VCaP (cell line): ENCODE measurements around the gene TTC1.

Experiments
- H3K27ac ChIP-seq: fragments of 450-650 bp; 2 replicates; pipeline ENCODE4 v1.5.1; 2017
- TF ChIP-seq, protein P1 (sequence below): fragments of 450-650 bp; conservative IDR thresholded peaks from 2 replicates; pipeline ENCODE4 v1.5.1; 2017; ENCODE audit warnings: mild to moderate bottlenecking, moderate library complexity

Gene TTC1

DNA sequence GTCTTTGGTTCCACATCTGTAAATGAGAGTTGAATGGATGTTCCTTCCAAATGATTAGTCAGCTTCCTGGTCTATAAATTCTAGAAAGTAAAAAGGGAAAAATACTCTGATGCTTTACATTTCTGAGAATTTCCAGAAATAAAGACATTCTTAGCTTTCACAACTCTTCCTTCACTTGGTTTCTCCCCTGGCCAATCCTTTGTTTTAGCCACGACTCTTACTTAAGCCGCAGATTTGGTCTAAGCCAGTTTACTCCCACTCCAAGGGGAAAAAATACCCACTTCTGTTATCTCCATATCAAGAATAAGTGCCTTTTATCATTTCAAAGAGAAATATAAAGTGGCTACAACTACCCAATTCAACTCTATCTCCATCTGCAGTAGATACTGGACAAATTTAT, 80.6 kb downstream of the TTC1 start:
- H3K27ac ChIP-seq: no peak overlapping the region
- TF ChIP-seq, protein P1, sequence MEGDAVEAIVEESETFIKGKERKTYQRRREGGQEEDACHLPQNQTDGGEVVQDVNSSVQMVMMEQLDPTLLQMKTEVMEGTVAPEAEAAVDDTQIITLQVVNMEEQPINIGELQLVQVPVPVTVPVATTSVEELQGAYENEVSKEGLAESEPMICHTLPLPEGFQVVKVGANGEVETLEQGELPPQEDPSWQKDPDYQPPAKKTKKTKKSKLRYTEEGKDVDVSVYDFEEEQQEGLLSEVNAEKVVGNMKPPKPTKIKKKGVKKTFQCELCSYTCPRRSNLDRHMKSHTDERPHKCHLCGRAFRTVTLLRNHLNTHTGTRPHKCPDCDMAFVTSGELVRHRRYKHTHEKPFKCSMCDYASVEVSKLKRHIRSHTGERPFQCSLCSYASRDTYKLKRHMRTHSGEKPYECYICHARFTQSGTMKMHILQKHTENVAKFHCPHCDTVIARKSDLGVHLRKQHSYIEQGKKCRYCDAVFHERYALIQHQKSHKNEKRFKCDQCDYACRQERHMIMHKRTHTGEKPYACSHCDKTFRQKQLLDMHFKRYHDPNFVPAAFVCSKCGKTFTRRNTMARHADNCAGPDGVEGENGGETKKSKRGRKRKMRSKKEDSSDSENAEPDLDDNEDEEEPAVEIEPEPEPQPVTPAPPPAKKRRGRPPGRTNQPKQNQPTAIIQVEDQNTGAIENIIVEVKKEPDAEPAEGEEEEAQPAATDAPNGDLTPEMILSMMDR: no peak

DNA sequence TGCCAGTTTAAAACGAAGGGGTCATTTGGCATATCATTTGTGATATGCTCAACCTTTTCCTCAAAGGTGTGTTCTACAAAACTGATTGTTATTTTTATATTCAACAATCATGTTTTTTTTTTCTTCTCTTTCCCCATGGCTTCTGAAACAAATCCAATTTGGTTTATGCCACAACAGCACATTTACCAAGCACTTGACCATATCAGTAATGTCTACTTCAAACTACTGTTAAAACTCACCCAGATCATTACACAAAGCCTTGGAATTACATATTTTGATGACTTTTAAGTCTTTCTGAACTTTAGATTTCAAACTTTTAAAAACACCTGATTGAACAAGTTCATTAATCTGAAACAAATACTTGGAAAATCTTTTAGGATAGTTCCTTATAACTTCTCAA, 81.1 kb downstream of the TTC1 start:
- TF ChIP-seq, protein P1: no peak
- no peak overlapping the region for H3K27ac ChIP-seq

DNA sequence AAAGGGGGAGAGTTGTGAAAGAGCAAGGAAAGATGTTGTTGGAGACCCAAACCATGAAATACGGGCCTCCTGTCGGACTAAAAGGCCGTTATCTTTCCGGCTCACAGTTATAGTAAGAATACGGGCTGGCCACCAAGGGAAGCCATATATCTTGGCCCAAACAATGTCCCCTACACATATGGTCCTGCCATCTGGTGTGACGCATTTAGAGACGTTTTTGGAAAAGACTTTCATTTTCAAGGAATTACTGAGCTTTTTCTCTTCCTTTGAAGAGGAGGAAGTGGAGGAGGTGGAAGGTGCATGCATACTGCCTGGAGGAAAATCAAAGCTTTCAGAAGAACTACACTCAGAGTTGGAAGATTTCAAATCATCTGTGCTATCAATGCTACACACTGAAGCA, 83.6 kb downstream of the TTC1 start:
- H3K27ac ChIP-seq: no peak overlapping the region
- TF ChIP-seq, protein P1: no peak

DNA sequence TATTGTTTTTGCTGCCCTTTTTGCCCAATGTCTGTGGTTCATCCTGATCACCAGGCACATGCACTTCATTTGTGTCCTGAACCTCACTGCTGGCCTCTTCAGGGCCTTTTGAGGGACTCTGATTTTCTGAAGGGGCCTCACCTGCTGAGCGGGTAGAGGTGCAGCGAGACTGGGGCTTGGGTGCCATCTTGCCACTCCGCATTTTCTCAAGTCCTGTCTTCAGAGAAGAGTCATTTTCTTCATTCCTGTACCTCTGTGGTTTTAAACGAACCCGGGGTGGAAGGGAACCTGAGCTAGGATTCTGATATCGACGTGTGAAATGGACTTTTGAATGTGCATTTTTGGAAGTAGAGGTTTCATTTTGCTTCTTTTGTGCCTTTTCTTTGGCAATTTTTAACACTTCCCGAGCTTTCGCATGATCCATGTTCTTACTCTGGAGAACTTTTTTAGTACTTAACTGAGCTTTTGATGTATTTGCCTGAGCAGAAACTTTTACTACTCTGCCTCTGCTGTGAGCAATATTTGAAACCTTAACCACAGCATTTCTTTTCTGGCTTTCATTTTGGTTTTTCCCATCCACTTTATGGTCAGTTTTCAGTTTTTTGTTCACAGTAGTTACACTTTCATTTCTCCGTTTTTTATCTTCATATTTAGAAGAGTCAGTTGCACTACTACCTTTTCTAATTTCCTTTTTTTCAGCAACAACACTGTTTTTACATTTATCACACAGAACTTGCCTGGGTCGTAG, 84.2 kb downstream of the TTC1 start:
- TF ChIP-seq, protein P1: no peak
- no peak overlapping the region for H3K27ac ChIP-seq

DNA sequence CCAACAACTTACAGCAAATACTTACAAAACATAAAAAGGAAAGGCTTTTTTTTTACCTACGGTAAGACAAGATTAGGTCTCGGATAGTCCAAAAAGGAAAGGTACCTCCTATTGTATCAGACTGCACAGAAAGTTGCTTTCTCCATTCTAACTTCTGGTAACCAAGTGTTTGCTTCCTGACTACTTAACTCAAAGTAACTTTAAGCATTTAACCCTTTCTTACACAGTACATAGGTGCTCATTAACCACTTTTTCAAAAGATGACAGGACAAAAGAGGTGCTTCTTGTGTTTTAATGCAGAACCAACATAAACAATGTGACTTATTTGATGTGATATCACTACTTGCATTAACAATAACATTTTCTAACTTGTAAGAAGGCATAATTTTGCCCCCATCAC, 87.2 kb downstream of the TTC1 start:
- TF ChIP-seq, protein P1: no peak
- no peak overlapping the region for H3K27ac ChIP-seq

DNA sequence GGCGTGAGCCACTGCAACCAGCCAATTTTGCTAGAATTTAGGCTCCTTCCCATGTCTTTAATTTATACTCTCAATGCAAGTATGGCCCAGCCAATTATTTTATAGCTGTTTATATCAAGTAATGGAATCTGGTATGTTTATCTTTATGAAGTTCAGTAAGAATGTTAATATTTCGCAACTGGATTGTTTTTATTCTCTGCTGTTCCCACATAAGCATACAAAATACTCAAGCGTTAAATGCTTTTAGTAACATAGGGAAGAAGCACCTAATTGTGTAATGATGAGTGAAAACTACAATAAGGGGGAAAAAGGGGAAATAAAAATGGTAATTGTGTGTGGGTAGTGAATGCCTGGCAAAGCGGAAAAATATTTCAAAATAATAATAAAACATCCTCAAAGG, 89.1 kb downstream of the TTC1 start:
- TF ChIP-seq, protein P1: no peak
- no peak overlapping the region for H3K27ac ChIP-seq

DNA sequence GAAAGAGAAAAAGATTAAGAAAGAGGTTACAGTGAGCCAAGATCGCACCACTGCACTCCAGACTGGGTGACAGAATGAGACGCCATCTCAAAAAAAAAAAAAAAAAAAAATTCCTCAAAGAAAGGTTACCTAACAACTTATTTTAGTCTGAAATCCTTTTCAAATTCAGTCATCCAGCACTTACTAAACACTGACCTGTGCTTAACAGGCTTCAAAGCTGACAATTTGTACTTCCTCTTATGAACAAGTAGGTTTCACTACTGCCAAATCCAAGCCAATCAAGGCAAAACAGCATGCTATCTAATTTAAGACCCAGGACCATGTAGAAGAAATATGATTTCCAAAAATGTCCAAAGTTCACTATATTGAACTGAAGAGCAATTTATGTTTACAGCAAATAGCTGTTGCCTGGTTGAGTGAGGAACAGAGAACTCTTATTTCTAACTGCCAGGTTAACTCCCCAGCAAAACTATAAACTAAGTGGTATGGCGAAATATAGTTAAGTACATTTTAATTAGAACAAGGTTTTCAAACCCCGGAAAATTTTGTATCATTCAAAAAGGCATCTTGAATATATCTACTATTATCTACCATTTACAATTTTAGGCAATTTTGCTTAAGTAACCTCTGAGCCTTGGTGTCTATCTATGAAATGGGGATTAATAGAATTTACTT, 96.9 kb downstream of the TTC1 start:
- TF ChIP-seq, protein P1: no peak
- peak overlapping the region; percentile 31 for H3K27ac ChIP-seq
